GM18867 (cell line): ENCODE results near the gene PAQR4.
A peak's percentile ranks its signal among the peaks of the same experiment; 100 is the strongest.
"Not testable (repeated sequence)": the region's sequence is repeated elsewhere in the genome, so short reads cannot be mapped to it uniquely, and the experiment has no call there.

Source experiments
- ATAC-seq: cut with Tn5 transposase; IDR thresholded peaks from one replicate; pipeline ENCODE4 v1.9.1; 2021; ENCODE audit warnings: mild to moderate bottlenecking, moderate library complexity; ENCODE audit not compliant: unreplicated experiment

The PAQR4 gene

GRCh38 chr16:2968738-2969544 lies at the start of gene PAQR4:
PAQR4 (plus strand) TSS chr16:2969348; CDS start chr16:2969675, 327 bp downstream.
- ATAC-seq: peak; percentile 66

- no peak for ATAC-seq
Observed at GRCh38 chr16:2919511-2920255, 49.5 kb upstream of the PAQR4 start.

- no peak for ATAC-seq
Observed at GRCh38 chr16:2923481-2923880, 45.7 kb upstream of the PAQR4 start.

- ATAC-seq: no peak
Observed at GRCh38 chr16:2924901-2925755, 44.0 kb upstream of the PAQR4 start.

GRCh38 chr16:2925951-2926649 lies 43.0 kb upstream of the PAQR4 start:
- no peak for ATAC-seq

GRCh38 chr16:2926650-2926999 lies 42.5 kb upstream of the PAQR4 start:
- no peak for ATAC-seq

- peak; percentile 57 for ATAC-seq
Observed at GRCh38 chr16:2927010-2927646, 42.0 kb upstream of the PAQR4 start.

GRCh38 chr16:2928151-2928550 lies 41.0 kb upstream of the PAQR4 start:
- not testable (repeated sequence) for ATAC-seq

GRCh38 chr16:2928796-2929195 lies 40.4 kb upstream of the PAQR4 start:
- ATAC-seq: no peak

- no peak for ATAC-seq
Observed at GRCh38 chr16:2929693-2930092, 39.5 kb upstream of the PAQR4 start.

GRCh38 chr16:2930236-2930635 lies 38.9 kb upstream of the PAQR4 start:
- no peak for ATAC-seq

GRCh38 chr16:2931231-2931914 lies 37.8 kb upstream of the PAQR4 start:
- ATAC-seq: not testable (repeated sequence)

- no peak for ATAC-seq
Observed at GRCh38 chr16:2933136-2933535, 36.0 kb upstream of the PAQR4 start.

- no peak for ATAC-seq
Observed at GRCh38 chr16:2933701-2934100, 35.4 kb upstream of the PAQR4 start.

- ATAC-seq: no peak
Observed at GRCh38 chr16:2934450-2934849, 34.7 kb upstream of the PAQR4 start.

GRCh38 chr16:2936436-2937011 lies 32.6 kb upstream of the PAQR4 start:
- no peak for ATAC-seq

GRCh38 chr16:2937170-2937569 lies 32.0 kb upstream of the PAQR4 start:
- ATAC-seq: no peak

- no peak for ATAC-seq
Observed at GRCh38 chr16:2938206-2938605, 30.9 kb upstream of the PAQR4 start.

GRCh38 chr16:2939968-2940367 lies 29.2 kb upstream of the PAQR4 start:
- ATAC-seq: no peak
